Left ventricle myocardium inferior (tissue), 1 donor: ENCODE results near the gene GRPEL1. TPM values are rescaled to one million over a fixed set of nuclear protein-coding genes. Genes with fewer than 3 reads are reported as not detected.
"Not testable (repeated sequence)": the region's sequence is repeated elsewhere in the genome, so short reads cannot be mapped to it uniquely, and the experiment has no call there.

Source experiments
- DNase-seq: peaks from one replicate; pipeline ENCODE4 v3.0.0-alpha.2; 2020
- H3K27ac ChIP-seq: fragments of 200-600 bp; replicated peaks from 2 replicates; pipeline ENCODE4 v1.8.0; 2021
- H3K27me3 ChIP-seq: fragments of 200-600 bp; 2 replicates; pipeline ENCODE4 v1.8.0; 2021; ENCODE audit warnings: low read depth
- H3K36me3 ChIP-seq: fragments of 200-600 bp; 2 replicates; pipeline ENCODE4 v1.8.0; 2021
- H3K4me1 ChIP-seq: fragments of 200-600 bp; 2 replicates; pipeline ENCODE4 v1.8.0; 2021
- H3K4me3 ChIP-seq: fragments of 200-600 bp; 2 replicates; pipeline ENCODE4 v1.8.0; 2021; ENCODE audit warnings: mild to moderate bottlenecking, moderate library complexity
- H3K9me3 ChIP-seq: fragments of 200-600 bp; replicated peaks from 2 replicates; pipeline ENCODE4 v1.8.0; 2021
- intact Hi-C: fragments of 100-400 bp; cut with micrococcal nuclease; formaldehyde crosslinking; loops from one replicate; pipeline ENCODE4 v1.11.0; 2022
- total RNA-seq: library from RNA; stranded (reverse); fragmentation: NEBNext Ultra II Directional; extraction: Animal tissue kit (Norgen Biotek cat#: 25700); gene quantifications from one replicate; pipeline ENCODE4 v1.2.1, GENCODE V29; 2021
- TF ChIP-seq, protein P1 (sequence below): fragments of 200-600 bp; IDR thresholded peaks from 2 replicates; pipeline ENCODE4 v1.8.0; 2021; ENCODE audit warnings: antibody characterized with exemption, mild to moderate bottlenecking, borderline replicate concordance
- donor health status: DM: no; HTN: yes; CAD: no; lungs with severe emphysema.

GRPEL1 gene
- total RNA-seq, 1 donor from 2014 or later: 58.2 TPM

DNA sequence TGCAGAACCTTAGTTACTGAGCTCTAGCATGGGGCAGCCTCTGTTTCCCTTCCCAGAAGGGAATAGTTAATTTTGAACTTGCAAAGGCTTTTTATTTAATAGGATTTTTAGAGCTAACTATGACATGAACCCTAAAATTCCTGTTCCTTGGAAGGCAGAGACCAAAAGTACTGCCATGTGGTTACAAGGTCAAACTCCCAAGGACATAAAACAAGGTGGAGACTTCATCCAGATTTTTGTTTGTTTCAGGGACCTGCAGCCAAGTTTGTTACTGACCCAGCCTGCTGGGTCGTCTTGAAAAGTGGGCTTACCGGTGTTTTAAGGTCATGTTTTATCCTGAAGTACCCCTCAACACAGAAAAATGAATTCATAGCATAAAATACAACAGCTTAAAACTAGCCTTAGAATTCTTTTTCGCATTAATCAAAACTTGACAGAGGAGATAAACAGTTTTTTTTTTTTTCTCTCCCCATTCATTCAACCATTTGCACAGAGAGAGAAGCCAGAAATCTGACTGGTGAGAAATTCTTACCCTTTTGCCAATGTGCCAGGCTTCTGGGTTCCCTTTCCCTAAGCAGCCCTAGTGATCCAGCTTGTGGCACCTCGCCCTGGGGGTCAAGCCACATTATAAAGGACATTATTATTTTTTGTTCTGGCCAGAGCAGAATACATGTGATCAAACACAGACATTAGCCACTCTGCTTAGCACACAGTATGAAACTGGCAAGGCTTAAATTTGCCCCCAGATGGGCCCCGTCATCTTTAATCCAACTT lies 21.5 kb upstream of the GRPEL1 start:
- intact Hi-C loops: no loop called here
- Histone ChIP-seq H3K36me3 (no peaks in the 10 kb centered on the region), H3K4me3 (no peak overlapping the region), H3K27ac (no peak overlapping the region), H3K27me3 (peaks cover 4% of the 10 kb centered on the region), H3K9me3 (peaks cover 4% of the 10 kb centered on the region), H3K4me1 (no peaks in the 10 kb centered on the region)
- no peak for DNase-seq
- TF ChIP-seq, protein P1, sequence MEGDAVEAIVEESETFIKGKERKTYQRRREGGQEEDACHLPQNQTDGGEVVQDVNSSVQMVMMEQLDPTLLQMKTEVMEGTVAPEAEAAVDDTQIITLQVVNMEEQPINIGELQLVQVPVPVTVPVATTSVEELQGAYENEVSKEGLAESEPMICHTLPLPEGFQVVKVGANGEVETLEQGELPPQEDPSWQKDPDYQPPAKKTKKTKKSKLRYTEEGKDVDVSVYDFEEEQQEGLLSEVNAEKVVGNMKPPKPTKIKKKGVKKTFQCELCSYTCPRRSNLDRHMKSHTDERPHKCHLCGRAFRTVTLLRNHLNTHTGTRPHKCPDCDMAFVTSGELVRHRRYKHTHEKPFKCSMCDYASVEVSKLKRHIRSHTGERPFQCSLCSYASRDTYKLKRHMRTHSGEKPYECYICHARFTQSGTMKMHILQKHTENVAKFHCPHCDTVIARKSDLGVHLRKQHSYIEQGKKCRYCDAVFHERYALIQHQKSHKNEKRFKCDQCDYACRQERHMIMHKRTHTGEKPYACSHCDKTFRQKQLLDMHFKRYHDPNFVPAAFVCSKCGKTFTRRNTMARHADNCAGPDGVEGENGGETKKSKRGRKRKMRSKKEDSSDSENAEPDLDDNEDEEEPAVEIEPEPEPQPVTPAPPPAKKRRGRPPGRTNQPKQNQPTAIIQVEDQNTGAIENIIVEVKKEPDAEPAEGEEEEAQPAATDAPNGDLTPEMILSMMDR: no peak

DNA sequence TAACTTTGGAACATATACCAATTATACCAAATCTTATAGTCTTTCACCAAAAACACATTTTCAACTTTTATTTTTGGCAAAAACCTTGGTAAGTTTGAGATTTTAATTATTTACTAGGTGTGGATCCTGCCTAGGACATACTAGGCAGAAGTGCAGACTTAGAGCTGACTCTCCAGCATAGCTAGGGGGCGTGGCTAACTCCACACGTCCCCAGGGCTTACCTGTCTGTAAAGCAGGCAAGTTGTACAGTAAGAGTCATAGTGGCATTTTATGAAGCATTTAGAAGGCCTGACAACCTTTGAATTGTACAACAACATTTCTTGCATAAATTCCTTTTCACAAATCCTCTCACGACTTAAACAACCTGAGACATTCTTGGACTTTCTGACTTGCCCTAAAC lies 19.2 kb upstream of the GRPEL1 start:
- peaks cover 21% of the 10 kb centered on the region for H3K27me3 ChIP-seq
- peaks cover 4% of the 10 kb centered on the region for H3K9me3 ChIP-seq
- TF ChIP-seq, protein P1: no peak
- H3K4me3 ChIP-seq: no peak overlapping the region
- no peak overlapping the region for H3K27ac ChIP-seq
- intact Hi-C loops: no loop called here
- DNase-seq: no peak
- H3K4me1 ChIP-seq: peaks cover 4% of the 10 kb centered on the region
- H3K36me3 ChIP-seq: no peaks in the 10 kb centered on the region

DNA sequence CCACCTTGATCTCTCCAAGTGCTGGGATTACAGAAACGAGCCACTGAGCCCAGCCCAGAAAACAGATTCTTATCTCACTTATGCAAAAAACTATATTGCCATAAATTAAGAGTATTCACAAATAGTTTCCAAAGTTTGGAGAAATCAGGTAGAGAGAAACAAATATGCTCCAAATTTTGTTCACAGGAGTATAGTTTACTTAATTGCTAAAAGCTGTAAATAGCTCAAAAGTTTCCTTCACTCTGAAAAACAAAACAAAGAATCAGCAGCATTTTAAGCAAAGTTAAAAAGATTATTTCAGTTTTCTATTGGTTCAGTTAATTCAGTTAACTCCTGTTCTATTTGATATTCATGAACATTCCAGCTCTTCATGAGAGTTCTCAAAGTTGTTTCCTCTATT lies 18.5 kb upstream of the GRPEL1 start:
- DNase-seq: no peak
- Histone ChIP-seq H3K9me3 (peaks cover 4% of the 10 kb centered on the region), H3K4me3 (no peak overlapping the region), H3K4me1 (peaks cover 9% of the 10 kb centered on the region), H3K36me3 (no peaks in the 10 kb centered on the region), H3K27me3 (peaks cover 21% of the 10 kb centered on the region), H3K27ac (no peak overlapping the region)
- TF ChIP-seq, protein P1: no peak
- intact Hi-C loops: no loop called here

DNA sequence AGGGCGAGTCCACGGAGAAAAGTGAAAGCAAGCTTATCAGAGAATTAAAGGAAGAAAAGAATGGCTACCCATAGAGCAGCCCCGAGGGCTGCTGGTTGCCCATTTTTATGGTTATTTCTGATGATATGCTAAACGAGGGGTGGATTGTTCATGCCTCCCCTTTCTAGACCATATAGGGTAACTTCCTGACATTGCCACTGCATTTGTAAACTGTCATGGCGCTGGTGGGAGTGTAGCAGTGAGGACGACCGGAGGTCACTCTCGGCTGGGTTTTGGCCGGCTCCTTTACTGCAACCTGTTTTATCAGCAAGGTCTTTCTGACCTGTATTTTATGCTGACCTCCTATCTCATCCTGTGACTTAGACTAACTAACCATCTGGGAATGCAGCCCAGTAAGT lies 16.7 kb upstream of the GRPEL1 start:
- Histone ChIP-seq H3K27me3 (peaks cover 21% of the 10 kb centered on the region), H3K4me3 (peak overlapping the region; percentile 41), H3K27ac (peak overlapping the region; percentile 58)
- intact Hi-C loops, H3K4me1 ChIP-seq, H3K9me3 ChIP-seq, DNase-seq, H3K36me3 ChIP-seq: not testable (repeated sequence)

DNA sequence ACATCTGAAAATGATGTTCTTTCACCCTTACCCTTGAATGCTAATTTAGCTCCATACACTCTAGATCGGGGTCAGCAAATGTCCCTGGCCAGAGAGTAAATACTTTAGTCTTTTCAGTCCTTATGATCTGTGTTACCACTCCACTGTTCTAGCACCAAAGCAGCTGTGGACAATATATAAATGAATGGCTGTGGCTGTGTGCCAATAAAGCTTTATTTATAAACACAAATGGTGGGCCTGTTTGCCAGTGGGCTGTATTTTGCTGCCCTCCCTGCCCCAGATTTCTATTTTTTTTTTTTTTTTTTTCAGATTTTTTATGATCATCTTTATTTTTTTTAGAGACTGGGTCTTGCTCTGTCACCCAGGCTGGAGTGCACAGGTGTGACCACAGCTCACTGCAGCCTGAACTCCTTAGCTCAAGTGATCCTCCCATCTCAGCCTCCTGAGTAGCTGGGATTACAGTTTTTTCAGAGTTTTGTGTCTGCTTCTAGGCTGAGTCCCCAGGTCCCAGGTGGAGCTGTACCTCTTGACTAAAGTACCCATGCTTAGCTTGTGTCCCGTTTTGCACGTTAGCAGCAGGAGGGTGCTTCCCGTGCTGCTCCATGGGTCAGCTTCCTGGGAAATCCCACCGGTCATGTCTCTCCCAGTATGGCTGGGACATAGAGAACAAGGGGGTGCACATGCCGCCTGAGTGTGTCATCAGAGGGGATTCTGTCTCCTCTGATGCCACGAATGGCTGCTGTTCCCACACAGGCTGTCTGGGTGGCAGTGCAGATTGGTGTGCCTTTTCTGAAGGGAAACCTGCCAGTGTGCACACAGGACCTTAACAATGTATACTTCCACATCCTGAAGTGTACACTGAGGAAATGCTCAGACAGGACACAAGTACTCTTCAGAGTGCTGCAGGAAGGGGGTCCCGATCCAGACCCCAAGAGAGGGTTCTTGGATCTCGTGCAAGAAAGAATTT lies 16.0 kb upstream of the GRPEL1 start:
- H3K9me3 ChIP-seq: peaks cover 4% of the 10 kb centered on the region
- TF ChIP-seq, protein P1: no peak
- DNase-seq: no peak
- H3K36me3 ChIP-seq: no peaks in the 10 kb centered on the region
- H3K27ac ChIP-seq: peak overlapping the region; percentile 58
- intact Hi-C loops: no loop called here
- H3K27me3 ChIP-seq: peaks cover 21% of the 10 kb centered on the region
- H3K4me3 ChIP-seq: peak overlapping the region; percentile 41
- peaks cover 9% of the 10 kb centered on the region for H3K4me1 ChIP-seq

DNA sequence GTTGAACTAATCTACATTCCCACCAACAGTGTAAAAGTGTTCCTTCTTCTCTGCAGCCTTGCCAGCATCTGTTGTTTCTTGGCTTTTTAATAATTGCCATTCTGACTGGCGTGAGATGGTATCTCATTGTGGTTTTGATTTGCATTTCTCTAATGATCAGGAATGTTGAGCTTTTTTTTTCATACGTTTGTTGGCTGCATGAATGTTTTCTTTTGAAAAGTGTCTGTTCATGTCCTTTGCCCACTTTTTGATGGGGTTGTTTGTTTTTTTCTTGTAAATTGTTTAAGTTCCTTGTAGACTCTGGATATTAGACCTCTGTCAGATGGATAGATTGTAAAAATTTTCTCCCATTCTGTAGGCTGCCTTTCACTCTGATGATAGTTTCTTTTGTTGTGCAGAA lies 12.0 kb upstream of the GRPEL1 start:
- Histone ChIP-seq H3K27me3 (peaks cover 21% of the 10 kb centered on the region), H3K4me1 (peaks cover 18% of the 10 kb centered on the region)
- H3K9me3 ChIP-seq, H3K4me3 ChIP-seq, H3K36me3 ChIP-seq, DNase-seq, H3K27ac ChIP-seq, intact Hi-C loops: not testable (repeated sequence)

DNA sequence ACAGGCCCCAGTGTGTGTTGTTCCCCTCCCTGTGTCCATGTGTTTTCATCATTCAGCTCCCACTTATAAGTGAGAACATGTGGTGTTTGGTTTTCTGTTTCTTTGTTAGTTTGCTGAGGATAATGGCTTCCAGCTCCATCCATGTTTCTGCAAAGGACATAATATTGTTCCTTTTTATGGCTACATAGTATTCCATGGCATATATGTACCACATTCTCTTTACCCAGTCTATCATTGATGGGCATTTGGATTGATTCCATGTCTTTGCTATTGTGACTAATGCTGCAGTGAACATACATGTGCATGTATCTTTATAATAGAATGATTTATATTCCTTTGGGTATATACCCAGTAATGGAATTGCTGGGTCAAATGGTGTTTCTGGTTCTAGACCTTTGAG lies 11.6 kb upstream of the GRPEL1 start:
- H3K4me3 ChIP-seq, intact Hi-C loops, H3K36me3 ChIP-seq, DNase-seq, H3K27ac ChIP-seq, H3K9me3 ChIP-seq: not testable (repeated sequence)
- Histone ChIP-seq H3K27me3 (peaks cover 18% of the 10 kb centered on the region), H3K4me1 (peaks cover 18% of the 10 kb centered on the region)
